HG02678 (cell line): ENCODE results near the gene ABCB8.

Experiments used
- ATAC-seq: cut with Tn5 transposase; IDR thresholded peaks from one replicate; pipeline ENCODE4 v1.9.1; 2021; ENCODE audit warnings: mild to moderate bottlenecking, moderate library complexity; ENCODE audit not compliant: unreplicated experiment

The ABCB8 gene

DNA sequence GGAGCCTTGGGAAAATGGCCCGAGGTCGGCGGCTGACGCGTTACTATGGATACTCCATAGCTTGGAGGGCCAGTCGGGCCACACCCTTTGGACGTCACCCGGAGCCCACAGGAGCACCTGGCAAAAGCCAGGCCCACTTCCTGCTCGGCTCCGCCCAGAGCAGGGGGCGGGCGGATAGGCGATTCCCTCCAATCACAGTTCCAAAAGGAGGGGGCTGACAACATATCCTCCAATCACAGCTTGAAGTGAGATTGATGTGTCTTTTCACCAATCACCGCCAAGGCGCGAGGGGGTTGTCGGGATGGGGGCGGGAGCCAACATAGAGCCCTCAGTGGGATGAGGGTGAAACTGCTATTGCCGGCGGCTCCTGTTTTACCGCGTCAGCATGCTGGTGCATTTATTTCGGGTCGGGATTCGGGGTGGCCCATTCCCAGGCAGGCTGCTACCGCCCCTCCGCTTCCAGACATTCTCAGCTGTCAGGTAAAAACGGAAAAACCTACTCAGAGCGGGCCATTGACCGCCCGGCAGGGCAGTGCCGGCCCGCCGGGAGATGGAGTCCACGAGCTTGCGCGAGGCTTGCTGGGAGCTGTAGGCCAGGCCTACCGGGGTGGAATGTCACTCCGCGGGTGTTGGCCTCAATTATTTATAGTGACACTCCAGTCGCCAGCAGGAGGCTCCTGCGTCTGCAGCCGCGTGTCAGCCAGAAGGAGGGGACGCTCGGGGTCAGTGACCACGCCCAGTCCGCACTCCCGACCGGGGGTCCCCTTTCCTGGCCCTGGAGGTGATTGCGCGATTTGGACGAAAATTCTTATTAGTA lies at the start of gene ABCB8:
Gene ABCB8 (plus strand): TSS at position 320 of the 817 bp plus-strand sequence. CDS start 66 bp downstream, at position 386.
- ATAC-seq, result peak; percentile 98

GRCh38 chr7:150979713-150980390 lies 48.4 kb upstream of the ABCB8 start:
- ATAC-seq, result no peak

DNA sequence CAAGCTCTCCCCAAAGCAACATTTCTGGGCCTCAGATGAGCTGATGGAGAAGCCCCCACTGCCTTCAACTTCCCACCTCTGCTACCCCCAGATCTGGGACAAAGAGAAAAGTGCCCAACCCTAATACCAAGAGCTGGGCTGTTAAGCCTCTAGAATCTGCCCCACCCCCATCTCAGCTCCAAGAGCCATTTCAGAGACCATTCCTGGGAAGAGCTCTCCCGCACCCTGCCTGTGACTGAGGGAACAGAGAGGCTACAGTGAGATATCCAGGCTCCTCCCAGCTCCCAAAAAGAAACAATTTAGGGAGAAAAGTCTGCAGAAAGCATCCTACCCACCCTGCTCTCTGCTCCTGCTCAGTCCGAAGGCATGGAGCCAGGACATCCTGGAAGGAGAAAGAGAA lies 47.6 kb upstream of the ABCB8 start:
- no peak for ATAC-seq

GRCh38 chr7:150981644-150982043 lies 46.6 kb upstream of the ABCB8 start:
- ATAC-seq, result no peak

DNA sequence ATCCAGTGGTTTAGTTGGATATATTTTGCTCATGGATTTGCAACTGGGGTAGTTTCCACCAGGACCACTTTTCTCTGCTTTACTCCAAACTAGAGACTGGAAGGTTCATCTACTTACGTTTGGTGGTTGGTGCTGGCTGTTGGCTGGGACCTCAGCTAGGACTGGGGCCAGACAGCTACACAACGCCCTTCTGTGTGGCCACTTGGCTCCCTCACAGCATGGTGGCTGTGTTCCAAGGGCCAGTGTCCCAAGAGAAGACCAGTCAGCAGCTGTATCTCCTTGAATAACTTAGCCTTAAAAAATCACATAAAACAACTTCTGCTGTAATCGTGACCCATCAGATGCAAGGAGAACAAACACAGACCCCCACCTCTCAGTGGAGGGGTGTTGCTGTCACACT lies 45.9 kb upstream of the ABCB8 start:
- no peak for ATAC-seq

GRCh38 chr7:150983893-150984368 lies 44.3 kb upstream of the ABCB8 start:
- ATAC-seq, result no peak

DNA sequence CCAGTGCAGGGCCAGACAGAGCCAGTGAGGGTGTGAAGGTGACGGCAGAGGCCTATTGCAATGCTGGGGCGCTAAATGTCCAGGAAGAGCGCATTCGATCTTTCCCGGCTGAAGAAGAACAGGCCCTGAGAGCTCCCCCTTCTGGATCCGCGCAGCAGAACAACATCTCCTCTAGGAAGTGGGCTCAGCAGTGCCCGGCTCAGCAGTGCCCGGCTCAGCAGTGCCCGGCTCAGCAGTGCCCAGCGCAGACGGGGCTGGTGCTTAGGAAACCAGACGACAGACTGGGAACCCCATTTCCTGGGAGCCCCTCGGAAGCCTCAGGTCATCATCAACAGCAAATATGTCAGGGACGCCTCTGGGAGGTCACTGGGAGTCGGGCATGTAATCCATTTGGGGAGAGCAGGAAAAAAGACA lies 42.1 kb upstream of the ABCB8 start:
- no peak for ATAC-seq

GRCh38 chr7:150986556-150986955 lies 41.7 kb upstream of the ABCB8 start:
- ATAC-seq, result no peak

- no peak for ATAC-seq
Measured at GRCh38 chr7:150988230-150989226, 39.7 kb upstream of the ABCB8 start.

- ATAC-seq, result no peak
Measured at GRCh38 chr7:150989456-150989855, 38.8 kb upstream of the ABCB8 start.

DNA sequence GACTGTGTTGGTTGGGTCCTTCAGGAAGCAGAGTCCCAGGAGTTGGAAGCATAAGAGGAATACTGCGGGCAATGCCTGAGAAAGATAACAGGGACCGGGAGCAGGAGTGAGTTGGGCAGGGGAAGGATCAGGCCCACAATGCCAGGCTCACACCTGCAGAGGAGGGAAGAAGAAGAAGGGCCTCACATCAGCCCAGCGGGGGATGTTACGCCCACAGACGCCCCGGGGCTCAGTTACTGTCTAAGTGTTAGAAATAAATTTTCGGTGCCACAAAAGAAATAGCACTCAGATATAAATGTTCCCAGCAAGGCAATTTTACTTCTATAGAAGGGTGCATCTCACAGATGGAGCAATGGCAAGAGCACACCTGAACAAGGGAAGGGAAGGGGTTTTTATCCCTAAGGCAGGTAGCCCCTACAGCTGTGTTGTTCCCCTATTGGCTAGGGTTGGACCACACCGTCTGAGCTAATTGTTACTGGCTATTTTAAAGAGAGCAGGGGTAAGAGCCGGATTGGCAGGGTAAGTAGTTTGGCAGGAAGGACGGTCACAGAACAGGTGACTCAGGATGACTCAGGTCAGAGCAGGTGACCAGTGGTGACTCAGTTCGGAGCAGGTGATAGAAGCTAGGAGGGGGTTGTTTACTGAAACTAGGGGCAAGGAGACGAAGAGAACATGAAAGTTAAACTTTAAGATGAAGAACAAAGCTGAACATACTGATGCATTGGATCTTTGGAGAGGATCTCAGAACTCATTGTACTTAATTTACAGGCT lies 37.6 kb upstream of the ABCB8 start, which contains the start of gene NOS3:
Gene NOS3 (plus strand): TSS at position 602 of the 771 bp plus-strand sequence. CDS start 2,787 bp downstream, outside the sequence.
- no peak for ATAC-seq

- ATAC-seq, result no peak
Measured at GRCh38 chr7:150992051-150992640, 36.1 kb upstream of the ABCB8 start.

DNA sequence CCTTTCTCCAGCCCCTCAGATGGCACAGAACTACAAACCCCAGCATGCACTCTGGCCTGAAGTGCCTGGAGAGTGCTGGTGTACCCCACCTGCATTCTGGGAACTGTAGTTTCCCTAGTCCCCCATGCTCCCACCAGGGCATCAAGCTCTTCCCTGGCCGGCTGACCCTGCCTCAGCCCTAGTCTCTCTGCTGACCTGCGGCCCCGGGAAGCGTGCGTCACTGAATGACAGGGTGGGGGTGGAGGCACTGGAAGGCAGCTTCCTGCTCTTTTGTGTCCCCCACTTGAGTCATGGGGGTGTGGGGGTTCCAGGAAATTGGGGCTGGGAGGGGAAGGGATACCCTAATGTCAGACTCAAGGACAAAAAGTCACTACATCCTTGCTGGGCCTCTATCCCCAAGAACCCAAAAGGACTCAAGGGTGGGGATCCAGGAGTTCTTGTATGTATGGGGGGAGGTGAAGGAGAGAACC lies 35.4 kb upstream of the ABCB8 start:
- peak; percentile 79 for ATAC-seq

DNA sequence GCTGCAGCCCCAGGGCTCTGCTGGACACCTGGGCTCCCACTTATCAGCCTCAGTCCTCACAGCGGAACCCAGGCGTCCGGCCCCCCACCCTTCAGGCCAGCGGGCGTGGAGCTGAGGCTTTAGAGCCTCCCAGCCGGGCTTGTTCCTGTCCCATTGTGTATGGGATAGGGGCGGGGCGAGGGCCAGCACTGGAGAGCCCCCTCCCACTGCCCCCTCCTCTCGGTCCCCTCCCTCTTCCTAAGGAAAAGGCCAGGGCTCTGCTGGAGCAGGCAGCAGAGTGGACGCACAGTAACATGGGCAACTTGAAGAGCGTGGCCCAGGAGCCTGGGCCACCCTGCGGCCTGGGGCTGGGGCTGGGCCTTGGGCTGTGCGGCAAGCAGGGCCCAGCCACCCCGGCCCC lies 34.7 kb upstream of the ABCB8 start:
- ATAC-seq, result no peak

DNA sequence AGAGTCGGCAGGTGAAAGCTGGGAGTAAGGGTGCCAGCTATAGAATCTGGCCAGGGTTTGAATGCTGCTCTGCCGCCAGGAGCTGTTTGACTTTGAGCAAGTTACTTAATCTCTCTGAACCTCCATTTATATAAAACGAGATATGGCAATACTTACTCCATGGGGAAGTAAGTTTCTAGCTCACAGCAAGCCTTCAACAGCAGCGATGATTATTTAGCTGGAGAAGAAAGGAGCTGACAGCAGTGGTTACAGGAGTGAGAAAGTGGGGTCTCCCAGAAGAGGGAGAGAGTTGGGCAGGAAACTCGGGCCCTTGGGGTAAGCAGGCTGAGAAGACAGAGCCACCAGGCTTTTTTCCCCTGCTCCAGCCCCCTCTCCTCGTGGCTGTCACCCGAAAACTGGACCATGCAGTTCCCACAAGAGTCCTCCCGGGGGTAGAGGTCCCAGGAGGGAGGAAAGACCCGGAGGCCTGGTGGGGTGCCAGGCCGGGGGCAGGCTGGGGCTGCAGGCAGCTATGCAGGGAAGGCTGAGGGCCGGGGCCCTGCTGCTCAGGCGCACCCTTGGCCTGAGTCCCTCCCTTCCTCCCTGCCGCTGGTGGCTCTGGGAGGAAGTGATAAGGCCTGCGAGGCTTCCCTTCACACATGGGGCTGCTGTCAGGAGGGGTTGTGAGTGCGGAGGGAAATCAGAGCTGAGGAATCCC lies 34.0 kb upstream of the ABCB8 start:
- ATAC-seq, result no peak

- ATAC-seq, result no peak
Measured at GRCh38 chr7:150994838-150995510, 33.3 kb upstream of the ABCB8 start.

GRCh38 chr7:150996376-150997074 lies 31.7 kb upstream of the ABCB8 start:
- ATAC-seq, result no peak

DNA sequence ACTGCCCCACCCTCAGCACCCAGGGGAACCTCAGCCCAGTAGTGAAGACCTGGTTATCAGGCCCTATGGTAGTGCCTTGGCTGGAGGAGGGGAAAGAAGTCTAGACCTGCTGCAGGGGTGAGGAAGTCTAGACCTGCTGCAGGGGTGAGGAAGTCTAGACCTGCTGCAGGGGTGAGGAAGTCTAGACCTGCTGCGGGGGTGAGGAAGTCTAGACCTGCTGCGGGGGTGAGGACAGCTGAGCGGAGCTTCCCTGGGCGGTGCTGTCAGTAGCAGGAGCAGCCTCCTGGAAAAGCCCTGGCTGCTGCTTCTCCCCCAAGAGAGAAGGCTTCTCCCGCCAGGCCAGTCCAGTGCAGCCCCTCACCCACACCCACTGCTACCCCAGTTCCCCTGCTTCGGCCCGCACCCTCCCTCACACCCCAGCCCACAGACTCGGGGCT lies 31.2 kb upstream of the ABCB8 start:
- no peak for ATAC-seq
